Fibroblast of lung (primary cell): Measurements from ENCODE around the gene ERBB3. TPM values are rescaled to one million over a fixed set of nuclear protein-coding genes. Genes with fewer than 3 reads are reported as not detected.

Experiments used
- DNase-seq, 2 donors: peaks; one replicate each; pipeline versions ENCODE4 v3.0.0 to v3.0.0-alpha.2; 2010; ENCODE audit warnings: low read depth in 2 of 2
- H2AFZ ChIP-seq: 2 replicates; pipeline ENCODE4 v1.5.1; 2012; ENCODE audit warnings: low read length, control low read depth, inconsistent platforms
- H3K27ac ChIP-seq: 2 replicates; pipeline ENCODE4 v1.5.1; 2011; ENCODE audit warnings: low read length, control low read depth; ENCODE audit not compliant: insufficient read depth
- H3K27me3 ChIP-seq: 2 replicates; pipeline ENCODE4 v1.5.1; 2011; ENCODE audit warnings: mild to moderate bottlenecking, low read length; ENCODE audit not compliant: control insufficient read depth, insufficient read depth
- H3K36me3 ChIP-seq: 2 replicates; pipeline ENCODE4 v1.5.1; 2011; ENCODE audit warnings: low read length; ENCODE audit not compliant: control insufficient read depth, insufficient read depth
- H3K4me1 ChIP-seq: 2 replicates; pipeline ENCODE4 v1.5.1; 2011; ENCODE audit warnings: low read length; ENCODE audit not compliant: control insufficient read depth, insufficient read depth; ENCODE audit errors: extremely low read depth
- H3K4me2 ChIP-seq: 2 replicates; pipeline ENCODE4 v1.5.1; 2011; ENCODE audit warnings: low read length, control low read depth; ENCODE audit not compliant: insufficient read depth; ENCODE audit errors: extremely low read depth
- H3K4me3 ChIP-seq, 4 experiments: fragments of 200-600 bp in 1 of 4; sonication (generic) in 1 of 4; replicated peaks in 1 of 4; 2 replicates each; pipeline ENCODE4 v1.5.1; 2011 to 2016; ENCODE audit warnings: low read length in 4 of 4, low read depth in 3 of 4, mild to moderate bottlenecking in 3 of 4, control low read depth in 2 of 4, inconsistent platforms in 1 of 4, mixed read lengths in 1 of 4; ENCODE audit not compliant: insufficient read depth in 1 of 4; ENCODE audit errors: control extremely low read depth in 1 of 4
- H3K79me2 ChIP-seq: 2 replicates; pipeline ENCODE4 v1.5.1; 2012; ENCODE audit warnings: mild to moderate bottlenecking, low read length, inconsistent platforms; ENCODE audit not compliant: control insufficient read depth, insufficient read depth
- H3K9ac ChIP-seq: 2 replicates; pipeline ENCODE4 v1.5.1; 2011; ENCODE audit warnings: mild to moderate bottlenecking, low read length, control low read depth; ENCODE audit not compliant: insufficient read depth
- H3K9me3 ChIP-seq: 2 replicates; pipeline ENCODE4 v1.5.1; 2012; ENCODE audit warnings: low read depth, low read length; ENCODE audit not compliant: control insufficient read depth, insufficient read depth
- H4K20me1 ChIP-seq: 2 replicates; pipeline ENCODE4 v1.5.1; 2011; ENCODE audit warnings: low read length; ENCODE audit not compliant: control insufficient read depth, insufficient read depth; ENCODE audit errors: extremely low read depth
- EZH2 ChIP-seq: IDR thresholded peaks from 2 replicates; pipeline ENCODE4 v1.5.1; 2012; ENCODE audit warnings: low read length, control low read depth, mild to moderate bottlenecking; ENCODE audit errors: missing control alignments
- polyA plus RNA-seq, 2 donors: library from polyadenylated mRNA; depleted of rRNA in 1 of 2; stranded (reverse) in 1 of 2; unstranded in 1 of 2; fragments of >200 nt; gene quantifications; 2 replicates each; pipeline ENCODE4 v1.2.1, GENCODE V29; 2011 to 2012; ENCODE audit warnings: missing spikeins in 1 of 2
- total RNA-seq: library from RNA; depleted of rRNA; stranded (reverse); fragments of >200 nt; gene quantifications from 2 replicates; pipeline ENCODE4 v1.2.1, GENCODE V29; 2014
- TF ChIP-seq, protein P1 (sequence below), 2 donors: IDR thresholded peaks in 1 of 2; conservative IDR thresholded peaks in 1 of 2; 1 replicate in 1 of 2; 2 replicates in 1 of 2; pipeline ENCODE4 v1.5.1; 2011 to 2012; ENCODE audit warnings: low read length in 2 of 2, control low read depth in 1 of 2, inconsistent platforms in 1 of 2, low read depth in 1 of 2, mild to moderate bottlenecking in 1 of 2

Gene ERBB3
- total and polyA plus RNA-seq, 2 donors (not counting 1 experiment from before 2014, with no cell fraction given) = 0.66 to 0.92 TPM

DNA sequence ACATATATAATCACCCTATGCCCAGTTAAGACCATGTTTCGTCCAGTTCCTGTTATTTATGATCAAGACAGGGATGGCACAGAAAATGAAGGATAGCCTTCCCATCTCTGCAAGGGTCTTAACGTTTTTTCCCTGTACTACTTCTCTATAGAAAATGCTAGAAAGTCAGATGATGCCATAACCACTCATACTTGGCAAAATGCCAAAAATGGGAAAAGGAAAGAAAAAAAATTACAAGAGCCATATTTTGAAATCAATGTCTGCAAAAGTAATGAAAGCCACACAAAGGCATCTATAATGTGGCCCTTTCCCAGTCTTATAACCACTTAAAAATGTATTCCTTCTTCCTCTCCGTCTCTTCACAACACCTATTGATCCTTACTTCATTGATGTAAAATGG, 70.6 kb downstream of the ERBB3 start:
- Histone ChIP-seq H3K9me3 (no peaks in the 10 kb centered on the region), H3K27ac (no peak overlapping the region), H3K27me3 (no peaks in the 10 kb centered on the region), H3K9ac (no peak overlapping the region), H4K20me1 (no peaks in the 10 kb centered on the region), H3K79me2 (peaks cover 5% of the 10 kb centered on the region), H3K36me3 (no peaks in the 10 kb centered on the region), H3K4me3 (no peak overlapping the region), H3K4me2 (no peak overlapping the region), H3K4me1 (peaks cover 13% of the 10 kb centered on the region), H2AFZ (no peak overlapping the region)
- TF ChIP-seq EZH2 = no peak
- TF ChIP-seq, protein P1, sequence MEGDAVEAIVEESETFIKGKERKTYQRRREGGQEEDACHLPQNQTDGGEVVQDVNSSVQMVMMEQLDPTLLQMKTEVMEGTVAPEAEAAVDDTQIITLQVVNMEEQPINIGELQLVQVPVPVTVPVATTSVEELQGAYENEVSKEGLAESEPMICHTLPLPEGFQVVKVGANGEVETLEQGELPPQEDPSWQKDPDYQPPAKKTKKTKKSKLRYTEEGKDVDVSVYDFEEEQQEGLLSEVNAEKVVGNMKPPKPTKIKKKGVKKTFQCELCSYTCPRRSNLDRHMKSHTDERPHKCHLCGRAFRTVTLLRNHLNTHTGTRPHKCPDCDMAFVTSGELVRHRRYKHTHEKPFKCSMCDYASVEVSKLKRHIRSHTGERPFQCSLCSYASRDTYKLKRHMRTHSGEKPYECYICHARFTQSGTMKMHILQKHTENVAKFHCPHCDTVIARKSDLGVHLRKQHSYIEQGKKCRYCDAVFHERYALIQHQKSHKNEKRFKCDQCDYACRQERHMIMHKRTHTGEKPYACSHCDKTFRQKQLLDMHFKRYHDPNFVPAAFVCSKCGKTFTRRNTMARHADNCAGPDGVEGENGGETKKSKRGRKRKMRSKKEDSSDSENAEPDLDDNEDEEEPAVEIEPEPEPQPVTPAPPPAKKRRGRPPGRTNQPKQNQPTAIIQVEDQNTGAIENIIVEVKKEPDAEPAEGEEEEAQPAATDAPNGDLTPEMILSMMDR (conservative IDR thresholded peaks at IDR 0.05 in 1 of 2, IDR thresholded peaks at IDR 0.05 in 1 of 2; ENCODE audit: low read depth in 1 of 2, low read length in 2 of 2) = no peak
- peak; percentile 24 to 66 for DNase-seq

DNA sequence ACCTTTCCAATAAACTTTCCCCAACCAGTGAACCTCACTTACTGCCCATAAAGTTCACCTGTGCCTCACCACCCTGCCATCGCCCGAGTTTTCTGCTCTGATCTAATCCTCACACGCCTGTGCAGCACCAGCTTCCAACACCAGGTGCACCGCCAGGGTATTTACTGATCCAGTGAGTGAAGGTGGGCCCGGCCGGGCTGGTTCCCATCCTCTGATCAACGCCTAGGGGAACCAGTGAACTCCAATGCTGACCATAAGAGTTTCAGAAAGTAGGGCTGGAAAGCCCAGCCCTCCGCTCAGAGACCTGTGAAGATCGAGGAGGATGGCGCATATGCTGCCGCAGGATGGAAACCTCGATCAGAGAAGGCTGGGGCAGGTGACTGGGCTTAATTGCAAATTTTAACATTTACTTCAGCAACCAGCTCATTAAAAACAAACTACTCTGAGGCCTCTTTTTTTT, 71.7 kb downstream of the ERBB3 start:
- H3K36me3 ChIP-seq = no peaks in the 10 kb centered on the region
- peak overlapping the region; percentile 53 to 83 (median 68) for H3K4me3 ChIP-seq
- H2AFZ ChIP-seq = peak overlapping the region; percentile 65
- H3K9ac ChIP-seq = peak overlapping the region; percentile 46
- no peaks in the 10 kb centered on the region for H3K9me3 ChIP-seq
- peaks cover 5% of the 10 kb centered on the region for H3K79me2 ChIP-seq
- TF ChIP-seq, protein P1 (conservative IDR thresholded peaks at IDR 0.05 in 1 of 2, IDR thresholded peaks at IDR 0.05 in 1 of 2; ENCODE audit: low read depth in 1 of 2, low read length in 2 of 2) = peak; percentile 19 to 39
- no peak for TF ChIP-seq EZH2
- peak overlapping the region; percentile 76 for H3K27ac ChIP-seq
- H3K4me2 ChIP-seq = peak overlapping the region; percentile 92
- peak in 1 of 2 donors; percentile 23 for DNase-seq
- no peaks in the 10 kb centered on the region for H3K27me3 ChIP-seq
- peaks cover 13% of the 10 kb centered on the region for H3K4me1 ChIP-seq
- no peaks in the 10 kb centered on the region for H4K20me1 ChIP-seq

GRCh38 chr12:56152132-56152755, 72.3 kb downstream of the ERBB3 start, which contains the start of gene MYL6B:
MYL6B (plus strand) TSS chr12:56152587; CDS start chr12:56153919, 1,332 bp downstream.
- no peak for TF ChIP-seq EZH2
- TF ChIP-seq, protein P1 (conservative IDR thresholded peaks at IDR 0.05 in 1 of 2, IDR thresholded peaks at IDR 0.05 in 1 of 2; ENCODE audit: low read depth in 1 of 2, low read length in 2 of 2) = no peak
- H3K9ac ChIP-seq = peak within 1 kb of the TSS; percentile 46
- peaks cover 14% of the 10 kb centered on the region for H3K4me1 ChIP-seq
- H3K36me3 ChIP-seq = no peaks in the 10 kb centered on the region
- H3K4me2 ChIP-seq = peak within 1 kb of the TSS; percentile 92
- H3K27me3 ChIP-seq = no peaks in the 10 kb centered on the region
- peak within 1 kb of the TSS; percentile 76 for H3K27ac ChIP-seq
- H3K4me3 ChIP-seq = peak within 1 kb of the TSS; percentile 53 to 83 (median 68)
- H3K9me3 ChIP-seq = no peaks in the 10 kb centered on the region
- peaks cover 5% of the 10 kb centered on the region for H3K79me2 ChIP-seq
- no peaks in the 10 kb centered on the region for H4K20me1 ChIP-seq
- H2AFZ ChIP-seq = peak within 1 kb of the TSS; percentile 65
- DNase-seq = peak; percentile 88

Other genes starting within 250 kb of the ERBB3 start
- gene MMP19, start 237.2 kb upstream of the ERBB3 start, total RNA-seq = 3.3 and 7.1 TPM in 2 replicates
- 18.3 and 21.8 TPM in 2 replicates for gene MMP19, start 237.2 kb upstream of the ERBB3 start, polyA plus RNA-seq
- gene PYM1, start 152.3 kb upstream of the ERBB3 start, total RNA-seq = 28.5 and 38.6 TPM in 2 replicates
- 27.8 and 29.3 TPM in 2 replicates for gene PYM1, start 152.3 kb upstream of the ERBB3 start, polyA plus RNA-seq
- gene DGKA, start 149.0 kb upstream of the ERBB3 start, total RNA-seq = 24.4 and 51.9 TPM in 2 replicates
- gene DGKA, start 149.0 kb upstream of the ERBB3 start, polyA plus RNA-seq = 41.4 and 44.7 TPM in 2 replicates
- gene PMEL, start 114.1 kb upstream of the ERBB3 start, total RNA-seq = 0.26 and 0.50 TPM in 2 replicates
- gene PMEL, start 114.1 kb upstream of the ERBB3 start, polyA plus RNA-seq = 0.41 and 0.84 TPM in 2 replicates
- 12.7 and 14.6 TPM in 2 replicates for gene CDK2, start 113.3 kb upstream of the ERBB3 start, total RNA-seq
- 32.5 and 43.5 TPM in 2 replicates for gene CDK2, start 113.3 kb upstream of the ERBB3 start, polyA plus RNA-seq
- 46.2 and 55.3 TPM in 2 replicates for gene RAB5B, start 106.1 kb upstream of the ERBB3 start, total RNA-seq
- 144 and 193 TPM in 2 replicates for gene RAB5B, start 106.1 kb upstream of the ERBB3 start, polyA plus RNA-seq
- gene SUOX, start 82.9 kb upstream of the ERBB3 start, total RNA-seq = 9.2 and 11.6 TPM in 2 replicates
- 11.1 and 15.0 TPM in 2 replicates for gene SUOX, start 82.9 kb upstream of the ERBB3 start, polyA plus RNA-seq
- gene IKZF4, start 59.1 kb upstream of the ERBB3 start, total RNA-seq = 0.51 and 2.0 TPM in 2 replicates
- 3.2 and 3.7 TPM in 2 replicates for gene IKZF4, start 59.1 kb upstream of the ERBB3 start, polyA plus RNA-seq
- 86.2 and 125 TPM in 2 replicates for gene RPS26, start 38.2 kb upstream of the ERBB3 start, total RNA-seq
- gene RPS26, start 38.2 kb upstream of the ERBB3 start, polyA plus RNA-seq = 739 and 1,779 TPM in 2 replicates
- 92.2 and 93.5 TPM in 2 replicates for gene PA2G4, start 24.4 kb downstream of the ERBB3 start, total RNA-seq
- 202 and 342 TPM in 2 replicates for gene PA2G4, start 24.4 kb downstream of the ERBB3 start, polyA plus RNA-seq
- 2,664 and 4,175 TPM in 2 replicates for gene RPL41, start 36.5 kb downstream of the ERBB3 start, total RNA-seq
- 6,961 and 9,604 TPM in 2 replicates for gene RPL41, start 36.5 kb downstream of the ERBB3 start, polyA plus RNA-seq
- 5.6 and 7.2 TPM in 2 replicates for gene ZC3H10, start 38.1 kb downstream of the ERBB3 start, total RNA-seq
- gene ZC3H10, start 38.1 kb downstream of the ERBB3 start, polyA plus RNA-seq = 1.8 and 1.9 TPM in 2 replicates
- gene ESYT1, start 48.1 kb downstream of the ERBB3 start, total RNA-seq = 261 and 446 TPM in 2 replicates
- 182 and 260 TPM in 2 replicates for gene ESYT1, start 48.1 kb downstream of the ERBB3 start, polyA plus RNA-seq
- gene MYL6B, start 72.4 kb downstream of the ERBB3 start, total RNA-seq = 71.7 and 98.6 TPM in 2 replicates
- 87.7 and 99.1 TPM in 2 replicates for gene MYL6B, start 72.4 kb downstream of the ERBB3 start, polyA plus RNA-seq
- 1,163 and 1,517 TPM in 2 replicates for gene MYL6, start 78.2 kb downstream of the ERBB3 start, total RNA-seq
- 6,238 and 7,941 TPM in 2 replicates for gene MYL6, start 78.2 kb downstream of the ERBB3 start, polyA plus RNA-seq
- 55.5 and 70.8 TPM in 2 replicates for gene SMARCC2, start 109.3 kb downstream of the ERBB3 start, total RNA-seq
- 60.2 and 69.6 TPM in 2 replicates for gene SMARCC2, start 109.3 kb downstream of the ERBB3 start, polyA plus RNA-seq
- 120 and 199 TPM in 2 replicates for gene RNF41, start 141.8 kb downstream of the ERBB3 start, total RNA-seq
- gene RNF41, start 141.8 kb downstream of the ERBB3 start, polyA plus RNA-seq = 88.4 and 99.7 TPM in 2 replicates
- 25.9 and 29.2 TPM in 2 replicates for gene NABP2, start 144.2 kb downstream of the ERBB3 start, total RNA-seq
- 39.7 and 65.5 TPM in 2 replicates for gene NABP2, start 144.2 kb downstream of the ERBB3 start, polyA plus RNA-seq
- gene SLC39A5, start 149.9 kb downstream of the ERBB3 start, total RNA-seq = not detected in 2 replicates
- gene SLC39A5, start 149.9 kb downstream of the ERBB3 start, polyA plus RNA-seq = not detected in 2 replicates
- 9.0 and 14.9 TPM in 2 replicates for gene ANKRD52, start 178.2 kb downstream of the ERBB3 start, total RNA-seq
- 12.2 and 15.8 TPM in 2 replicates for gene ANKRD52, start 178.2 kb downstream of the ERBB3 start, polyA plus RNA-seq
- gene COQ10A, start 186.8 kb downstream of the ERBB3 start, total RNA-seq = 6.4 and 9.1 TPM in 2 replicates
- gene COQ10A, start 186.8 kb downstream of the ERBB3 start, polyA plus RNA-seq = 14.2 and 16.2 TPM in 2 replicates
- 70.4 and 117 TPM in 2 replicates for gene CS, start 220.2 kb downstream of the ERBB3 start, total RNA-seq
- gene CS, start 220.2 kb downstream of the ERBB3 start, polyA plus RNA-seq = 170 and 228 TPM in 2 replicates
- 47.3 and 48.2 TPM in 2 replicates for gene CNPY2, start 235.8 kb downstream of the ERBB3 start, total RNA-seq
- 124 and 142 TPM in 2 replicates for gene CNPY2, start 235.8 kb downstream of the ERBB3 start, polyA plus RNA-seq